Fibroblast of lung (primary cell): ENCODE data around the gene DLX2. TPM values are rescaled to one million over a fixed set of nuclear protein-coding genes. Genes with fewer than 3 reads are reported as not detected.
A peak's percentile ranks its signal among the peaks of the same experiment; 100 is the strongest.

Experiments used
- DNase-seq, 2 donors: peaks; one replicate each; pipeline versions ENCODE4 v3.0.0 to v3.0.0-alpha.2; 2010; ENCODE audit warnings: low read depth in 2 of 2
- H2AFZ ChIP-seq: 2 replicates; pipeline ENCODE4 v1.5.1; 2012; ENCODE audit warnings: low read length, control low read depth, inconsistent platforms
- H3K27ac ChIP-seq: 2 replicates; pipeline ENCODE4 v1.5.1; 2011; ENCODE audit warnings: low read length, control low read depth; ENCODE audit not compliant: insufficient read depth
- H3K27me3 ChIP-seq: 2 replicates; pipeline ENCODE4 v1.5.1; 2011; ENCODE audit warnings: mild to moderate bottlenecking, low read length; ENCODE audit not compliant: control insufficient read depth, insufficient read depth
- H3K36me3 ChIP-seq: 2 replicates; pipeline ENCODE4 v1.5.1; 2011; ENCODE audit warnings: low read length; ENCODE audit not compliant: control insufficient read depth, insufficient read depth
- H3K4me1 ChIP-seq: 2 replicates; pipeline ENCODE4 v1.5.1; 2011; ENCODE audit warnings: low read length; ENCODE audit not compliant: control insufficient read depth, insufficient read depth; ENCODE audit errors: extremely low read depth
- H3K4me2 ChIP-seq: 2 replicates; pipeline ENCODE4 v1.5.1; 2011; ENCODE audit warnings: low read length, control low read depth; ENCODE audit not compliant: insufficient read depth; ENCODE audit errors: extremely low read depth
- H3K4me3 ChIP-seq, 4 experiments: fragments of 200-600 bp in 1 of 4; sonication (generic) in 1 of 4; replicated peaks in 1 of 4; 2 replicates each; pipeline ENCODE4 v1.5.1; 2011 to 2016; ENCODE audit warnings: low read length in 4 of 4, low read depth in 3 of 4, mild to moderate bottlenecking in 3 of 4, control low read depth in 2 of 4, inconsistent platforms in 1 of 4, mixed read lengths in 1 of 4; ENCODE audit not compliant: insufficient read depth in 1 of 4; ENCODE audit errors: control extremely low read depth in 1 of 4
- H3K79me2 ChIP-seq: 2 replicates; pipeline ENCODE4 v1.5.1; 2012; ENCODE audit warnings: mild to moderate bottlenecking, low read length, inconsistent platforms; ENCODE audit not compliant: control insufficient read depth, insufficient read depth
- H3K9ac ChIP-seq: 2 replicates; pipeline ENCODE4 v1.5.1; 2011; ENCODE audit warnings: mild to moderate bottlenecking, low read length, control low read depth; ENCODE audit not compliant: insufficient read depth
- H3K9me3 ChIP-seq: 2 replicates; pipeline ENCODE4 v1.5.1; 2012; ENCODE audit warnings: low read depth, low read length; ENCODE audit not compliant: control insufficient read depth, insufficient read depth
- H4K20me1 ChIP-seq: 2 replicates; pipeline ENCODE4 v1.5.1; 2011; ENCODE audit warnings: low read length; ENCODE audit not compliant: control insufficient read depth, insufficient read depth; ENCODE audit errors: extremely low read depth
- EZH2 ChIP-seq: IDR thresholded peaks from 2 replicates; pipeline ENCODE4 v1.5.1; 2012; ENCODE audit warnings: low read length, control low read depth, mild to moderate bottlenecking; ENCODE audit errors: missing control alignments
- polyA plus RNA-seq, 2 donors: library from polyadenylated mRNA; depleted of rRNA in 1 of 2; stranded (reverse) in 1 of 2; unstranded in 1 of 2; fragments of >200 nt; gene quantifications; 2 replicates each; pipeline ENCODE4 v1.2.1, GENCODE V29; 2011 to 2012; ENCODE audit warnings: missing spikeins in 1 of 2
- total RNA-seq: library from RNA; depleted of rRNA; stranded (reverse); fragments of >200 nt; gene quantifications from 2 replicates; pipeline ENCODE4 v1.2.1, GENCODE V29; 2014
- TF ChIP-seq, protein P1 (sequence below), 2 donors: IDR thresholded peaks in 1 of 2; conservative IDR thresholded peaks in 1 of 2; 1 replicate in 1 of 2; 2 replicates in 1 of 2; pipeline ENCODE4 v1.5.1; 2011 to 2012; ENCODE audit warnings: low read length in 2 of 2, control low read depth in 1 of 2, inconsistent platforms in 1 of 2, low read depth in 1 of 2, mild to moderate bottlenecking in 1 of 2

DLX2 gene
- total and polyA plus RNA-seq, 2 donors (not counting 1 experiment from before 2014, with no cell fraction given) = not detected

DNA sequence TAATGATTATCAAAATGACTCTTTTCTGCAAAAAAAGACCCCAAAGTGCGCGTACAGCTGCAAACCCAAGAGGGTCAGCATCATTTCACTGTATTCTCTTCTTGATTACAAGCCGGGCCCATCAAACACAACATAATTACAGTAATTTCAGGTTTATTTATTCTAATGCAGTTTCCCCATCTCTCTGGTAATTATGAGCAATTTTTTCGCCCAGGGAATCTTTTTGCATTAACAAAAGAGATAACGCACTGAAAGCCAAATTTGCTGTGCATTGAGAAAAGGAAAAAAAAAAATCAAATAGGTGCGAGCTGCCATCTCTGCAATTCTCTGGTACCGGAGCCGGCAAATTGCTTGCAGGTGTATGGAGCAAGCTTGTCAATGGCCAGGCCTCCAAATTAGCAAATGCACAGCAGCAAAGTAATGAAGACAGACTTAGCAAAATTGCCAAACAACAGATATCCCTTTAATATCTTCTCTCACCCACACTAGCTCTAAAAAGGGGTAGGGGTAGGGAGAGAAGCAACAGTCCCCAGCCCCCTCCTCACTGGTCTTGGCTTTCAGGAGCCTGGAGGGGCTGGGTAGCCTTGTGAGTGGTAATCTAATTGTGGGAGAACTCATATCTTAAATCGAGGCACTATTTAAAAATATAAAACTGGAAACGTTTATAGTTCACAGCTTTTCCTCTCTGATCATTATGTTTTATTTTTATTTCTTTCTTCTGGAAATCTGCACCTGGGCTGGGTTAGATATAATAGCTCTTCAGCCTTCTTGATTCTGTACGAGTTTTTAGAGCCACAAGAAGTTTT, 10.7 kb downstream of the DLX2 start:
- Histone ChIP-seq H3K79me2 (no peaks in the 10 kb centered on the region), H3K4me1 (peaks cover 5% of the 10 kb centered on the region), H3K9me3 (no peaks in the 10 kb centered on the region), H3K27ac (no peak overlapping the region), H3K27me3 (peaks cover 73% of the 10 kb centered on the region), H2AFZ (no peak overlapping the region), H4K20me1 (no peaks in the 10 kb centered on the region), H3K36me3 (no peaks in the 10 kb centered on the region), H3K4me2 (no peak overlapping the region), H3K4me3 (no peak overlapping the region), H3K9ac (no peak overlapping the region)
- no peak for TF ChIP-seq EZH2
- TF ChIP-seq, protein P1, sequence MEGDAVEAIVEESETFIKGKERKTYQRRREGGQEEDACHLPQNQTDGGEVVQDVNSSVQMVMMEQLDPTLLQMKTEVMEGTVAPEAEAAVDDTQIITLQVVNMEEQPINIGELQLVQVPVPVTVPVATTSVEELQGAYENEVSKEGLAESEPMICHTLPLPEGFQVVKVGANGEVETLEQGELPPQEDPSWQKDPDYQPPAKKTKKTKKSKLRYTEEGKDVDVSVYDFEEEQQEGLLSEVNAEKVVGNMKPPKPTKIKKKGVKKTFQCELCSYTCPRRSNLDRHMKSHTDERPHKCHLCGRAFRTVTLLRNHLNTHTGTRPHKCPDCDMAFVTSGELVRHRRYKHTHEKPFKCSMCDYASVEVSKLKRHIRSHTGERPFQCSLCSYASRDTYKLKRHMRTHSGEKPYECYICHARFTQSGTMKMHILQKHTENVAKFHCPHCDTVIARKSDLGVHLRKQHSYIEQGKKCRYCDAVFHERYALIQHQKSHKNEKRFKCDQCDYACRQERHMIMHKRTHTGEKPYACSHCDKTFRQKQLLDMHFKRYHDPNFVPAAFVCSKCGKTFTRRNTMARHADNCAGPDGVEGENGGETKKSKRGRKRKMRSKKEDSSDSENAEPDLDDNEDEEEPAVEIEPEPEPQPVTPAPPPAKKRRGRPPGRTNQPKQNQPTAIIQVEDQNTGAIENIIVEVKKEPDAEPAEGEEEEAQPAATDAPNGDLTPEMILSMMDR (conservative IDR thresholded peaks at IDR 0.05 in 1 of 2, IDR thresholded peaks at IDR 0.05 in 1 of 2; ENCODE audit: low read depth in 1 of 2, low read length in 2 of 2) = no peak
- DNase-seq = no peak

DNA sequence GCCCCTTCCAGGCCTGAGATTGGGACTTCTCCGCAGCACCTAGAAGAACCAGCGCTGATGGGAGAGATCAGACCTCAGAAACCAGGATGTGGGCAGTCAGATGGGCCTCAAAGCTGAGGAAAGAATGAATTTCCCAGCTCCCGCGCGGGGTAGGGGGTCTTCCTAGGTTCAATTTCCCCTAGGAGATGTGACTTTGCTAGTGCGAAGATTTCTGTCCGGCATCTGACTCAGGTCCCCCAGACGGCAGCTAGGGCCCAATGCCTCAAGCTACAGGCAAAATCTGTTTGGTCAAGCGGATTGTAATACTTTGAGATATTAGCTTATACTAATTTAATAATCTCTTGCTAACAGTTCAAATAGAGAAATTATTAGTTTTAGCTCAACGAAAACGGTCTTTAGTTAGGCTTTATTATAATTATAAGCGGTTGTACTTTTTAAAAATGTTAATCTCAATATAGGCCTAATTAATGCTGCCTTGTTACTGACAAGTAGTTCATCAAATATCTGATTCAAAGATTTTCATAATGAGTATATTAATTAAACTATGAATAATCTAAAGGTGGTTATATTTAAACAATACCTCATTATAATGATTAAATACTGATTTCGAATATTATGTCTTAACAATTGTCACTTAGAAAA, 11.6 kb downstream of the DLX2 start:
- Histone ChIP-seq H3K9ac (no peak overlapping the region), H4K20me1 (no peaks in the 10 kb centered on the region), H3K79me2 (no peaks in the 10 kb centered on the region), H3K36me3 (no peaks in the 10 kb centered on the region), H2AFZ (no peak overlapping the region), H3K27me3 (peaks cover 81% of the 10 kb centered on the region), H3K4me3 (no peak overlapping the region), H3K9me3 (no peaks in the 10 kb centered on the region), H3K4me1 (peaks cover 5% of the 10 kb centered on the region), H3K27ac (no peak overlapping the region), H3K4me2 (no peak overlapping the region)
- TF ChIP-seq, protein P1 (conservative IDR thresholded peaks at IDR 0.05 in 1 of 2, IDR thresholded peaks at IDR 0.05 in 1 of 2; ENCODE audit: low read depth in 1 of 2, low read length in 2 of 2) = no peak
- TF ChIP-seq EZH2 = no peak
- no peak for DNase-seq

DNA sequence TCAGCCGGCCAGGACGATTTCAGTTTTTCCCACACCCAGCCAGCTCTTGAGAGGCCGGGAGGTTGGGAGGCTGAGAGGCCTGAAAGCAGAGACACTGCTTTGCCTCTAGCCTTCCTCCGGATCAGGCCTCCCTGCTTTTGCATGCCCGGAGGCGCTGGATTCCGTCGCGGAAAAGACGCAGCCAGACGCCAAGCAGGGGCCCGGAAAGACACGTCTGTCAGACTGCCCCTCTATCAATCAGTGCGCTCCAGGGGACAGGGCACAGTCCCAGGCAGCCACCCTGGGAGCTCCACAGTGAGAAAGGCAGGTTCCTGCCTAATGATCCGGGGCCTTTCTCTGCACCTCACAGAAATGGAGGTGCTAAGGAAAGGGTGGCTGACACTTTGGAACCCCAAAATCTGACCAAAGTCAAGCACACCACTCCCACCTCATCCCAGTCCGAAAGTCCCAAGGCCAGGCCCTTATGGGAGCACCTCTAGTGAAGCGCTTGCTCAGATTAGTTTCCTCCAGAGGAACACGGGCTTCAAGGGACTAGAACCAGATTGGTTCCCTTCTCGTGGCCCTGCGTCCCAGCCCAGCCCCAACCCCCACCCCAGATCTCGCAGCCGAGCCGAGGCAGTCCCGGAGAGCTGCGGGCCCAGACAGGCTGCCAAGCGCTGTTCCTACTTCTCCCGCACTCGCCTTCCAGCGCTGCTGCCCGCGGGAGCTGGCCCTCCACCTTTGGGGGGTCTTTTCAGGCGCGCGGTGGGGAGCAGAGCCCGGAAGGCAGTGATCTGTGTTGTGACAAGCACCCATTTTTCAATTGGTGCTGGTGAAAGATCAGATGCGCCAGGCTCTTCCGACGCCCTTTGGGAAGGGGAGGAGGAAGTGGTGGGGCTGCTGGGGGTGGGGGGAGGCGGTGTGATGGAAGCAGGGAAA, 12.4 kb downstream of the DLX2 start:
- H2AFZ ChIP-seq = no peak overlapping the region
- no peaks in the 10 kb centered on the region for H3K36me3 ChIP-seq
- no peak overlapping the region for H3K9ac ChIP-seq
- no peaks in the 10 kb centered on the region for H3K79me2 ChIP-seq
- H3K27ac ChIP-seq = no peak overlapping the region
- H3K4me1 ChIP-seq = peaks cover 4% of the 10 kb centered on the region
- no peaks in the 10 kb centered on the region for H4K20me1 ChIP-seq
- peak; percentile 94 for TF ChIP-seq EZH2
- TF ChIP-seq, protein P1 (conservative IDR thresholded peaks at IDR 0.05 in 1 of 2, IDR thresholded peaks at IDR 0.05 in 1 of 2; ENCODE audit: low read depth in 1 of 2, low read length in 2 of 2) = no peak
- H3K27me3 ChIP-seq = peaks cover 86% of the 10 kb centered on the region
- no peaks in the 10 kb centered on the region for H3K9me3 ChIP-seq
- no peak overlapping the region for H3K4me3 ChIP-seq
- no peak overlapping the region for H3K4me2 ChIP-seq
- DNase-seq = no peak
